ENCODE results near the gene TEX12. TPM values are rescaled to one million over a fixed set of nuclear protein-coding genes. Genes with fewer than 3 reads are reported as not detected.

The TEX12 gene
- under 1 TPM in 1 of 4 donors, not detected in 3; 0.33 TPM for total RNA-seq

GRCh38 chr11:112167145-112167544 lies at the start of gene TEX12:
TSS of gene TEX12 (plus strand) at chr11:112167372. CDS start at chr11:112169269, 1,897 bp downstream.
- Histone ChIP-seq H3K27ac (no peak within 1 kb of the TSS), H3K36me3 (no peaks in the 10 kb centered on the region), H3K4me3 (replicated peaks in 1 of 3) (no peak within 1 kb of the TSS), H3K4me1 (no peaks in the 10 kb centered on the region), H3K27me3 (no peaks in the 10 kb centered on the region), H3K9me3 (no peaks in the 10 kb centered on the region)
- DNase-seq, result no peak
- 75 to 79% methylated on average over 25 of the region's 25 CpGs for WGBS, 2 donors
- no peak for TF ChIP-seq CTCF (IDR thresholded peaks at IDR 0.05)
- no peak for TF ChIP-seq POLR2A (IDR thresholded peaks at IDR 0.05)
- intact Hi-C loops (cut with DNase I), result no loop called here

- intact Hi-C loops (cut with DNase I), result no loop called here
- TF ChIP-seq CTCF (IDR thresholded peaks at IDR 0.05) (no peak), POLR2A (IDR thresholded peaks at IDR 0.05) (no peak)
These were observed 49.0 kb upstream of the TEX12 start for GRCh38 chr11:112118176-112118575.

GRCh38 chr11:112121981-112122615 lies 45.1 kb upstream of the TEX12 start:
- H3K36me3 ChIP-seq, result no peaks in the 10 kb centered on the region
- no peaks in the 10 kb centered on the region for H3K4me1 ChIP-seq
- DNase-seq, result no peak
- no peaks in the 10 kb centered on the region for H3K27me3 ChIP-seq
- H3K4me3 ChIP-seq (replicated peaks in 1 of 3), result no peak overlapping the region
- WGBS, 2 donors, result 90 to 92% methylated on average over 5 of the region's 5 CpGs
- no peaks in the 10 kb centered on the region for H3K9me3 ChIP-seq
- intact Hi-C loops (cut with DNase I), result no loop called here
- TF ChIP-seq CTCF (IDR thresholded peaks at IDR 0.05), result no peak
- no peak for TF ChIP-seq POLR2A (IDR thresholded peaks at IDR 0.05)
- no peak overlapping the region for H3K27ac ChIP-seq

More at GRCh38 chr11:112118176-112118575, 49.0 kb upstream of the TEX12 start:
- no peaks in the 10 kb centered on the region for H3K36me3 ChIP-seq
- no peak overlapping the region for H3K27ac ChIP-seq
- H3K27me3 ChIP-seq, result no peaks in the 10 kb centered on the region
- no peak overlapping the region for H3K4me3 ChIP-seq (replicated peaks in 1 of 3)
- 88 to 90% methylated on average over 2 of the region's 2 CpGs for WGBS, 2 donors
- DNase-seq, result no peak
- H3K9me3 ChIP-seq, result no peaks in the 10 kb centered on the region
- H3K4me1 ChIP-seq, result no peaks in the 10 kb centered on the region

- Histone ChIP-seq H3K4me1 (no peaks in the 10 kb centered on the region), H3K4me3 (replicated peaks in 1 of 3) (no peak overlapping the region), H3K27me3 (no peaks in the 10 kb centered on the region), H3K27ac (no peak overlapping the region), H3K36me3 (no peaks in the 10 kb centered on the region), H3K9me3 (no peaks in the 10 kb centered on the region)
- DNase-seq, result no peak
- WGBS, 2 donors, result 82 to 87% methylated on average over 4 of the region's 4 CpGs
- TF ChIP-seq POLR2A (IDR thresholded peaks at IDR 0.05) (no peak), CTCF (IDR thresholded peaks at IDR 0.05) (no peak)
- intact Hi-C loops (cut with DNase I), result no loop called here
These were observed 44.0 kb upstream of the TEX12 start for GRCh38 chr11:112123129-112123528.

- WGBS, 2 donors, result 96 to 99% methylated on average over 2 of the region's 2 CpGs
- TF ChIP-seq POLR2A (IDR thresholded peaks at IDR 0.05) (no peak), CTCF (IDR thresholded peaks at IDR 0.05) (no peak)
These were observed 40.1 kb upstream of the TEX12 start for GRCh38 chr11:112127056-112127455.

More at GRCh38 chr11:112127056-112127455, 40.1 kb upstream of the TEX12 start:
- Histone ChIP-seq H3K9me3 (no peaks in the 10 kb centered on the region), H3K36me3 (no peaks in the 10 kb centered on the region), H3K27me3 (no peaks in the 10 kb centered on the region), H3K4me1 (peaks cover 0 to 4% of the 10 kb centered on the region in 2 donors), H3K4me3 (replicated peaks in 1 of 3) (no peak overlapping the region), H3K27ac (no peak overlapping the region)
- DNase-seq, result no peak
- intact Hi-C loops (cut with DNase I), result no loop called here
